Endothelial cell of coronary artery (primary cell): Measurements from ENCODE around the gene MMP1. TPM values are rescaled to one million over a fixed set of nuclear protein-coding genes. Genes with fewer than 3 reads are reported as not detected.

ENCODE experiments used
- total RNA-seq: library from RNA; depleted of rRNA; stranded (reverse); fragments of >200 nt; gene quantifications from 2 replicates; pipeline ENCODE4 v1.2.3, GENCODE V29; 2014

The MMP1 gene
- 4.3 and 664 TPM in 2 replicates for total RNA-seq

DNA sequence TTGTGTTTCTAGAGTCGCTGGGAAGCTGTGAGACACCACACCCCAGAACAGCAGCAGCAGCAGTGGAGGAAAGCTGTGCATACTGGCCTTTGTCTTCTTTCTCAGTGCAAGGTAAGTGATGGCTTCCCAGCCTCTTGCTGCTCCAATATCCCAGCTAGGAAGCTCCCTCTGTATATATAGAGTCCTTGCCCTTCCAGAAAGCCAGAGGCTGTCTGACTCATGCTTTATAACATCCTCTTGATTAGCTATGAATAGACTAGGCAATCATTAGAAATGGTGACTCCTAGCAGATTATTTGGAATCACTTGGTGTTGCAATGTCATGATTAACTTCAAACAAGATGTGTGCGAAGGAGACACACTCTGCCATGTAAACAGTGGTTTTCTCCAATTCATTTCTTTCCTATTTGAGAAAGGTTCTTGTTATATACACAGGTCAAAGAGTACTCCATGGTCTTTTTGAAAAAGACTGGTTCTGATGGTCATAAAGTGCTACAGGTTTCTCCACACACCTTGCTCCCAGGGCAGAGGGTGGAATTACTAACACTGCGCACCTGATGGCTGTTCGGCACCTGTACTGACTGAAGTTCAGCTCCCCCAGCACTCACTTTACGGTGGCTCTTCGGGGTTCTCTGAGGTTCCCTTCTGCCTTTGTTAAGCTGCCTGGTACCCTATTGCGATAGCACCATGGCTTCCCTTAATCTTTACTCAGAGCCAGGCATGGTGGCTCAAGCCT lies at the start of gene MMP1:
TSS of gene MMP1 (minus strand) at position 149 of the 735 bp plus-strand sequence. CDS start at position 81, 68 bp downstream.

GRCh38 chr11:102843489-102843888 lies 45.5 kb upstream of the MMP1 start, which contains the start of gene MMP3:
MMP3 (minus strand) TSS chr11:102843609; CDS start chr11:102843546, 63 bp downstream.

GRCh38 chr11:102780491-102780918 lies 17.5 kb downstream of the MMP1 start, which contains the start of gene MMP10:
MMP10 (minus strand) TSS chr11:102780628; CDS start chr11:102780591, 37 bp downstream.

Other genes starting within 250 kb of the MMP1 start
- gene MMP20, start 172.8 kb downstream of the MMP1 start, total RNA-seq, result not detected in 2 replicates
- gene MMP27, start 92.4 kb downstream of the MMP1 start, total RNA-seq, result not detected in 2 replicates
- not detected in 2 replicates for gene MMP8, start 73.2 kb downstream of the MMP1 start, total RNA-seq
- 3.2 and 11.1 TPM in 2 replicates for gene MMP10, start 17.5 kb downstream of the MMP1 start, total RNA-seq
- gene MMP3, start 45.4 kb upstream of the MMP1 start, total RNA-seq, result not detected in 2 replicates
- 0.28 TPM in 1 of 2 replicates, not detected in the other for gene MMP12, start 76.8 kb upstream of the MMP1 start, total RNA-seq
- gene MMP13, start 157.6 kb upstream of the MMP1 start, total RNA-seq, result not detected in 2 replicates